ENCODE data around the gene AMN1. TPM values are rescaled to one million over a fixed set of nuclear protein-coding genes. Genes with fewer than 3 reads are reported as not detected.

The AMN1 gene
- 7.3 to 11.3 TPM (median 8.1 TPM) in 3 replicates for polyA plus RNA-seq
- polyA plus RNA-seq (2011; ENCODE audit: low read depth) = 4.8 TPM
- 5.1 and 11.1 TPM in 2 replicates for polyA plus RNA-seq (2011; cell fraction: cytosol; rRNA removed)
- polyA plus RNA-seq (2011; cell fraction: nucleus; rRNA removed) = 5.3 and 7.3 TPM in 2 replicates
- 5.8 and 9.0 TPM in 2 replicates for polyA plus RNA-seq (2012; ENCODE audit: low replicate concordance)
- 2.3 to 8.4 TPM in 2 of 3 replicates, not detected in the other for polyA minus RNA-seq
- polyA minus RNA-seq (2011; cell fraction: cytosol; rRNA and poly(A)+ RNA removed) = 9.8 TPM
- 0.95 and 1.9 TPM in 2 replicates for polyA minus RNA-seq (2011; cell fraction: nucleus; rRNA and poly(A)+ RNA removed)

DNA sequence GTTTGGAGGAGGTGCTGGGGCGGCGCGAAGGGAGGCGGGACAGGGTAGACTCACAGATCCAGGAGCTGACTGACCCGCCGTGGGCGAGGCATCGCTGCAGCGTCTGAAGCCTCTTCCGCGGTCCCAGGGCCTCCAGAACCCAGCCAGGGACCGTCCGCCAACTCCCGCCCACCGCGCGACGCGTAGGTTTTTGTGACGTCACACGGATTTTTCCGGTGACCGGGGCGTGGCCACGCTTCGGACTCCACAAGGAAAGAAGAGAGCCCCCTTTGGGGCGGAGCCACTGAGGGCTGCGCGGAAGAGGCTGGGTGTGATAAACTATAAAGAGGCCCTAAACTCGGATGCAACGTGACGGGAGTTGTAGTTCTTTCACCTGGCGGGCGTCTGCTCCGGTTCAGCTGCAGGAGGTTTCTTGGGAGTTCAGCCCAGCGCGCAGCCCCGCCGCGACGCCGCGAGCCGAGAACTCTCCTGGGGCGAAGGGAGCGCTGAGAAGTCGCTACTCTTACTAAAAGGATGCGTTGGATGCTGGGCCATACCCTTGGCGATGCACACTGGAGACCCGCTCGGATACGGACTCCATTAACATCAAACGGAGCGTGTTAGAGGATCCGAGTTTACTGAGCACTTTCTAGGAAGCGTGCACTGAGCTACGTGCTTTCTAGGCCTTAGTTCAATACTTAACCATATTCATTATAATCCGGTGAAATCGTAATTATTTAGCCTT lies at the start of gene AMN1:
Gene AMN1 (minus strand): TSS at position 105 of the 724 bp plus-strand sequence. CDS start 13 bp downstream, at position 92.
- peak; percentile 93 for DNase-seq (ENCODE audit: low read depth, low spot score)
- Histone ChIP-seq H3K9me1 (ENCODE audit: control insufficient read depth, extremely low read depth, insufficient read depth, low read length) (no peaks in the 10 kb centered on the region), H3K36me3 (ENCODE audit: control insufficient read depth in 2 of 2, extremely low read depth in 1 of 2, insufficient read depth in 2 of 2, low read length in 2 of 2) (no peaks in the 10 kb centered on the region), H3K4me1 (ENCODE audit: control insufficient read depth, extremely low read depth, insufficient read depth, low read length) (peaks cover 29% of the 10 kb centered on the region), H3K4me2 (ENCODE audit: control insufficient read depth, extremely low read depth, insufficient read depth, low read depth, low read length) (peak within 1 kb of the TSS; percentile 83), H3K9ac (ENCODE audit: control insufficient read depth, extremely low read depth, insufficient read depth, low read length) (peak within 1 kb of the TSS; percentile 82), H3K27me3 (ENCODE audit: control insufficient read depth, extremely low read depth, insufficient read depth, low read length) (no peaks in the 10 kb centered on the region), H3K4me3 (ENCODE audit: control insufficient read depth in 2 of 3, extremely low read depth in 1 of 3, insufficient read depth in 2 of 3, low read depth in 1 of 3, low read length in 3 of 3) (peak within 1 kb of the TSS; percentile 55 to 69 (median 69)), H3K27ac (ENCODE audit: control insufficient read depth, insufficient read depth, low read length) (peak within 1 kb of the TSS; percentile 86), H3K79me2 (ENCODE audit: control insufficient read depth, insufficient read depth, low read length) (no peaks in the 10 kb centered on the region), H2AFZ (ENCODE audit: control insufficient read depth, low read length) (peak within 1 kb of the TSS; percentile 82), H4K20me1 (ENCODE audit: control insufficient read depth, extremely low read depth, insufficient read depth, low read length) (no peaks in the 10 kb centered on the region), H3K9me3 (ENCODE audit: control insufficient read depth, low read depth, low read length) (peaks cover 5% of the 10 kb centered on the region)
- peak; percentile 46 for FAIRE-seq
- dilution Hi-C loops (cut with MboI; ENCODE audit: extremely low pct_ligation_motif_present, low sequenced_read_pairs) = no loop called here
- TF ChIP-seq, protein P1, sequence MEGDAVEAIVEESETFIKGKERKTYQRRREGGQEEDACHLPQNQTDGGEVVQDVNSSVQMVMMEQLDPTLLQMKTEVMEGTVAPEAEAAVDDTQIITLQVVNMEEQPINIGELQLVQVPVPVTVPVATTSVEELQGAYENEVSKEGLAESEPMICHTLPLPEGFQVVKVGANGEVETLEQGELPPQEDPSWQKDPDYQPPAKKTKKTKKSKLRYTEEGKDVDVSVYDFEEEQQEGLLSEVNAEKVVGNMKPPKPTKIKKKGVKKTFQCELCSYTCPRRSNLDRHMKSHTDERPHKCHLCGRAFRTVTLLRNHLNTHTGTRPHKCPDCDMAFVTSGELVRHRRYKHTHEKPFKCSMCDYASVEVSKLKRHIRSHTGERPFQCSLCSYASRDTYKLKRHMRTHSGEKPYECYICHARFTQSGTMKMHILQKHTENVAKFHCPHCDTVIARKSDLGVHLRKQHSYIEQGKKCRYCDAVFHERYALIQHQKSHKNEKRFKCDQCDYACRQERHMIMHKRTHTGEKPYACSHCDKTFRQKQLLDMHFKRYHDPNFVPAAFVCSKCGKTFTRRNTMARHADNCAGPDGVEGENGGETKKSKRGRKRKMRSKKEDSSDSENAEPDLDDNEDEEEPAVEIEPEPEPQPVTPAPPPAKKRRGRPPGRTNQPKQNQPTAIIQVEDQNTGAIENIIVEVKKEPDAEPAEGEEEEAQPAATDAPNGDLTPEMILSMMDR (optimal IDR thresholded peaks at IDR 0.05 in 1 of 3, IDR thresholded peaks at IDR 0.05 in 1 of 3, conservative IDR thresholded peaks at IDR 0.05 in 1 of 3; ENCODE audit: extremely low read depth in 1 of 3, insufficient read depth in 2 of 3, low read length in 3 of 3) = no peak
- TF ChIP-seq EZH2 (IDR thresholded peaks at IDR 0.05; ENCODE audit: low read length) = no peak

DNA sequence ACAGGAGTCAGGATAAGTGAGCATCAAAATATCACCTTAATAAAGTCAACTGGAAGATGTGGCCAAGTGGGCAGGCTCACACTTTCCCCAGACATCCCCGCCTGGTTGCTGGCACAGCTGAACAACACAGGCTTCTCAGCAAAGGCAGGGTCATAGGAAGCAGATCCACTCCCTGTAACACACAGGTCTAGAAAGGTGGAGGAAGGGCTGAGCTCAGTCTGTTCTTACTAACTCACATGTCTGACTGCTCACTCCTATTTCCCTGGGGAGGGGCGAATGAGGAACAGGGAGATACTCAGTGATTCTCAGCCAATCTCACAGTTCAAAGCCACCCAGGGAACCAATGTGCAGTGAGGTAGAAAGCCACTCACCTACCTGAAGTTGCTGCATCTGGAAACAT lies 45.0 kb upstream of the AMN1 start:
- no peaks in the 10 kb centered on the region for H3K36me3 ChIP-seq (ENCODE audit: control insufficient read depth in 2 of 2, extremely low read depth in 1 of 2, insufficient read depth in 2 of 2, low read length in 2 of 2)
- dilution Hi-C loops (cut with MboI; ENCODE audit: extremely low pct_ligation_motif_present, low sequenced_read_pairs) = no loop called here
- TF ChIP-seq EZH2 (IDR thresholded peaks at IDR 0.05; ENCODE audit: low read length) = no peak
- TF ChIP-seq, protein P1 (optimal IDR thresholded peaks at IDR 0.05 in 1 of 3, IDR thresholded peaks at IDR 0.05 in 1 of 3, conservative IDR thresholded peaks at IDR 0.05 in 1 of 3; ENCODE audit: extremely low read depth in 1 of 3, insufficient read depth in 2 of 3, low read length in 3 of 3) = no peak
- no peak overlapping the region for H3K4me2 ChIP-seq (ENCODE audit: control insufficient read depth, extremely low read depth, insufficient read depth, low read depth, low read length)
- no peaks in the 10 kb centered on the region for H3K9me1 ChIP-seq (ENCODE audit: control insufficient read depth, extremely low read depth, insufficient read depth, low read length)
- no peak overlapping the region for H3K4me3 ChIP-seq (ENCODE audit: control insufficient read depth in 2 of 3, extremely low read depth in 1 of 3, insufficient read depth in 2 of 3, low read depth in 1 of 3, low read length in 3 of 3)
- no peak overlapping the region for H3K9ac ChIP-seq (ENCODE audit: control insufficient read depth, extremely low read depth, insufficient read depth, low read length)
- FAIRE-seq (no peak), DNase-seq (ENCODE audit: low read depth, low spot score) (no peak)
- H3K4me1 ChIP-seq (ENCODE audit: control insufficient read depth, extremely low read depth, insufficient read depth, low read length) = no peaks in the 10 kb centered on the region
- H2AFZ ChIP-seq (ENCODE audit: control insufficient read depth, low read length) = no peak overlapping the region
- no peaks in the 10 kb centered on the region for H3K27me3 ChIP-seq (ENCODE audit: control insufficient read depth, extremely low read depth, insufficient read depth, low read length)
- no peaks in the 10 kb centered on the region for H3K79me2 ChIP-seq (ENCODE audit: control insufficient read depth, insufficient read depth, low read length)
- no peak overlapping the region for H3K27ac ChIP-seq (ENCODE audit: control insufficient read depth, insufficient read depth, low read length)
- no peaks in the 10 kb centered on the region for H3K9me3 ChIP-seq (ENCODE audit: control insufficient read depth, low read depth, low read length)
- H4K20me1 ChIP-seq (ENCODE audit: control insufficient read depth, extremely low read depth, insufficient read depth, low read length) = no peaks in the 10 kb centered on the region

Measured in keratinocyte (primary cell).